Hepatocyte (in vitro differentiated cells): ENCODE results near the gene MCL1. TPM values are rescaled to one million over a fixed set of nuclear protein-coding genes. Genes with fewer than 3 reads are reported as not detected.

Experiments used
- DNase-seq: peaks from one replicate; pipeline ENCODE4 v3.0.0-alpha.2; 2016; ENCODE audit warnings: low spot score
- H2AFZ ChIP-seq: fragments of 200-600 bp; sonication (generic); 2 replicates; pipeline ENCODE4 v1.6.0; 2016; ENCODE audit warnings: antibody characterized with exemption, mild to moderate bottlenecking
- H3K27ac ChIP-seq: fragments of 200-600 bp; sonication (generic); 2 replicates; pipeline ENCODE4 v1.5.1; 2016; ENCODE audit warnings: mild to moderate bottlenecking
- H3K27me3 ChIP-seq: fragments of 200-600 bp; sonication (generic); 2 replicates; pipeline ENCODE4 v1.6.1; 2016
- H3K36me3 ChIP-seq: fragments of 200-600 bp; sonication (generic); replicated peaks from 2 replicates; pipeline ENCODE4 v1.5.1; 2016; ENCODE audit warnings: low read depth; ENCODE audit not compliant: insufficient read depth
- H3K4me1 ChIP-seq: fragments of 200-600 bp; sonication (generic); 2 replicates; pipeline ENCODE4 v1.5.1; 2016; ENCODE audit warnings: mild to moderate bottlenecking, moderate library complexity; ENCODE audit not compliant: insufficient read depth
- H3K4me2 ChIP-seq: fragments of 200-600 bp; sonication (generic); 2 replicates; pipeline ENCODE4 v1.6.0; 2016
- H3K4me3 ChIP-seq: fragments of 200-600 bp; sonication (generic); 2 replicates; pipeline ENCODE4 v1.5.1; 2016; ENCODE audit warnings: mild to moderate bottlenecking
- H3K79me2 ChIP-seq: fragments of 200-600 bp; sonication (generic); 2 replicates; pipeline ENCODE4 v1.6.0; 2017; ENCODE audit warnings: mild to moderate bottlenecking
- H3K9me2 ChIP-seq: fragments of 200-600 bp; sonication (generic); replicated peaks from 2 replicates; pipeline ENCODE4 v1.6.0; 2017; ENCODE audit warnings: mild to moderate bottlenecking; ENCODE audit not compliant: insufficient read depth
- H3K9me3 ChIP-seq: fragments of 200-600 bp; sonication (generic); 2 replicates; pipeline ENCODE4 v1.5.1; 2016; ENCODE audit warnings: low read depth, mild to moderate bottlenecking
- H4K20me1 ChIP-seq: fragments of 200-600 bp; sonication (generic); 2 replicates; pipeline ENCODE4 v1.6.0; 2016; ENCODE audit warnings: mild to moderate bottlenecking; ENCODE audit not compliant: insufficient read depth, poor library complexity, severe bottlenecking
- CTCF ChIP-seq: fragments of 200-600 bp; sonication (generic); IDR thresholded peaks from 2 replicates; pipeline ENCODE4 v1.5.1; 2016; ENCODE audit warnings: antibody characterized with exemption, mild to moderate bottlenecking; ENCODE audit not compliant: poor library complexity
- EZH2 ChIP-seq: fragments of 200-600 bp; sonication (generic); IDR thresholded peaks from 2 replicates; pipeline ENCODE4 v1.6.1; 2016; ENCODE audit warnings: antibody characterized with exemption, mild to moderate bottlenecking, borderline replicate concordance
- EZH2phosphoT487 ChIP-seq: fragments of 200-600 bp; sonication (generic); IDR thresholded peaks from one replicate; pipeline ENCODE4 v1.6.1; 2018; ENCODE audit warnings: antibody characterized with exemption, mild to moderate bottlenecking, low read depth, moderate library complexity; ENCODE audit not compliant: unreplicated experiment, severe bottlenecking
- WGBS: methylation state at CpG from one replicate; pipeline ENCODE4 v1.1.6; 2016; ENCODE audit warnings: low lambda C conversion rate; ENCODE audit errors: missing lambda C conversion rate; 5-methylcytosine and 5-hydroxymethylcytosine counted together
- polyA plus RNA-seq: library from polyadenylated mRNA; unstranded; fragments of >200 nt; fragmentation: Nextera tagmentation; extraction: Ambion mirVana; gene quantifications from 2 replicates; pipeline ENCODE4 v1.2.1, GENCODE V29; 2016
- total RNA-seq: library from RNA; depleted of rRNA; stranded (reverse); fragments of >200 nt; gene quantifications from 2 replicates; pipeline ENCODE4 v1.2.3, GENCODE V29; 2014

The MCL1 gene
- total and polyA plus RNA-seq, 2 experiments from 2014 or later = 150 to 388 TPM

DNA sequence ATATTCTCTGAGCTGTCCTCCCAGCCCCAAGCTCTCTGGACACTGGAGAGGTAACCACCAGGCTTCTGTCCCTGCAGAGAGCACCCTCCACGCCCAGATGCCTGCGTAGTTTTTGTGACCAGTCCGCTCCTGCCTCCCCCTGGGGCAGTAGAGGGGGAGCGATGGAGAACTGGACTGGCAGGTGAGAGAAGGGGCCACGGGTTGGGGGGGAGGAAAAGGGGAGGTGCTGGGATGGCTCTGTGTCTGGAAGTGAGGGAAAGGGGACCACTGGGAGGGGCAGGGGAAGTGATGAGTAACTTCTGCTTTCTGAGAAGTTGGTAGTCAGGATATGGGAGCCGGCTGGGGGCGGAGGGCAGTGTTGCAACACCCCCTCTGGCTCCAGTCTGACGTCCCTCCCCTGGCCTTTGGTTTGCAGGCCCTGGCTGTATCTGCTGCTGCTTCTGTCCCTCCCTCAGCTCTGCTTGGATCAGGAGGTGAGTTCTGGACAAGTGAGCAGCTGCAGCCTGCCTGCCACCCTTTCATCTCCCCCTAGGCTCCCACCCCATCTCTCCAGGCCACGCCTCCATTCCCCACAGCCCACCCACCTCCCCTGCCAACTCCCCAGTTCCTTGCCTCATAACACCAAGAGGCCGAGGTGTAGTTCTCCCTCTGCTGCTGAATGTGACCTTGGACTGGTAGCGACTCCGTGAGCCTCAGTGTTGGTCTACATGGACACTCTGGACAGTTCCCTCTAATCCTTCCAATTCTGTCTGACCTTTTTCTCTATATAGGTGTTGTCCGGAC is 27.1 kb downstream of the MCL1 start:
- Histone ChIP-seq H3K79me2 (no peaks in the 10 kb centered on the region), H4K20me1 (no peaks in the 10 kb centered on the region), H2AFZ (no peak overlapping the region), H3K27me3 (no peaks in the 10 kb centered on the region), H3K36me3 (no peaks in the 10 kb centered on the region), H3K27ac (peak overlapping the region; percentile 82), H3K4me1 (peaks cover 29% of the 10 kb centered on the region), H3K4me3 (no peak overlapping the region), H3K9me3 (no peaks in the 10 kb centered on the region), H3K9me2 (no peaks in the 10 kb centered on the region), H3K4me2 (peak overlapping the region; percentile 26)
- 39% methylated on average over 12 of the region's 13 CpGs for WGBS
- peak; percentile 92 for DNase-seq
- no peak for TF ChIP-seq CTCF

DNA sequence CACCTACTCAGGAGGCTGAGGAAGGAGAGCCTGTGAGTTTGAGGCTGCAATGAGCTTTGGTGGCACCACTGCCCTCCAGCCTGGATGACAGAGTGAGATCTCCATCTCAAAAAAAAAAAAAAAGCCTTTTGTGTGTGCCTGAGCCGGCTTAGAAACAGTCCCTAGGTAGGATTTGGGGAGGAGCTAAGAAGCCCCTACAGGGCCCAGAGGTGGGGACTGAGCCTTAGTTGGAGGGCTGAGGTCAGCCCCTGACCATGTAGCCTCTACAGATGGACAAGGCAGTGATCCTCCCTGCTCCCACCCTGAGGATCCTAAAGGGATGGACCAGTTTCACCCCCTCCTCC is 27.7 kb downstream of the MCL1 start:
- H4K20me1 ChIP-seq = no peaks in the 10 kb centered on the region
- H3K4me2 ChIP-seq = peak overlapping the region; percentile 26
- no peaks in the 10 kb centered on the region for H3K36me3 ChIP-seq
- TF ChIP-seq CTCF (no peak), EZH2phosphoT487 (no peak), EZH2 (no peak)
- H2AFZ ChIP-seq = no peak overlapping the region
- H3K27me3 ChIP-seq = no peaks in the 10 kb centered on the region
- H3K9me2 ChIP-seq = no peaks in the 10 kb centered on the region
- WGBS = 25% methylated on average over 1 of the region's 1 CpG
- H3K4me1 ChIP-seq = peaks cover 29% of the 10 kb centered on the region
- no peaks in the 10 kb centered on the region for H3K79me2 ChIP-seq
- H3K27ac ChIP-seq = peak overlapping the region; percentile 82
- no peaks in the 10 kb centered on the region for H3K9me3 ChIP-seq
- no peak overlapping the region for H3K4me3 ChIP-seq
- no peak for DNase-seq

GRCh38 chr1:150551051-150551783 is 28.2 kb downstream of the MCL1 start:
- H3K9me2 ChIP-seq = no peaks in the 10 kb centered on the region
- 90% methylated on average over 11 of the region's 11 CpGs for WGBS
- H3K9me3 ChIP-seq = no peaks in the 10 kb centered on the region
- TF ChIP-seq CTCF (no peak), EZH2phosphoT487 (no peak), EZH2 (no peak)
- no peaks in the 10 kb centered on the region for H3K27me3 ChIP-seq
- no peak overlapping the region for H3K4me3 ChIP-seq
- H3K4me1 ChIP-seq = peaks cover 29% of the 10 kb centered on the region
- DNase-seq = no peak
- H3K36me3 ChIP-seq = no peaks in the 10 kb centered on the region
- peak overlapping the region; percentile 82 for H3K27ac ChIP-seq
- no peaks in the 10 kb centered on the region for H3K79me2 ChIP-seq
- H2AFZ ChIP-seq = no peak overlapping the region
- H4K20me1 ChIP-seq = no peaks in the 10 kb centered on the region
- H3K4me2 ChIP-seq = peak overlapping the region; percentile 98
